Chondrocyte (in vitro differentiated cells): ENCODE results near the gene PPP1R27. TPM values are rescaled to one million over a fixed set of nuclear protein-coding genes. Genes with fewer than 3 reads are reported as not detected.

Experiments
- DNase-seq: peaks from one replicate; pipeline ENCODE4 v3.0.0; 2021; ENCODE audit warnings: mixed read lengths, low spot score
- H3K27ac Mint-ChIP-seq: one replicate; pipeline ENCODE4 v1.8.0; 2021; ENCODE audit warnings: mild to moderate bottlenecking, moderate library complexity, mixed read lengths; ENCODE audit not compliant: unreplicated experiment
- H3K27me3 Mint-ChIP-seq: 2 replicates; pipeline ENCODE4 v1.8.0; 2021; ENCODE audit warnings: low read depth, mixed read lengths
- H3K36me3 Mint-ChIP-seq: 2 replicates; pipeline ENCODE4 v1.8.0; 2021; ENCODE audit warnings: low read depth, mixed read lengths
- H3K4me1 Mint-ChIP-seq: 2 replicates; pipeline ENCODE4 v1.8.0; 2021; ENCODE audit warnings: low read depth, mild to moderate bottlenecking, mixed read lengths
- H3K4me3 Mint-ChIP-seq: one replicate; pipeline ENCODE4 v1.8.0; 2021; ENCODE audit warnings: mild to moderate bottlenecking, moderate library complexity, mixed read lengths; ENCODE audit not compliant: unreplicated experiment
- H3K9me3 Mint-ChIP-seq: 2 replicates; pipeline ENCODE4 v1.8.0; 2021; ENCODE audit warnings: low read depth, mixed read lengths
- CTCF ChIP-seq: fragments of 200-600 bp; sonication (generic); IDR thresholded peaks from 2 replicates; pipeline ENCODE4 v1.5.0; 2021; ENCODE audit warnings: antibody characterized with exemption, mild to moderate bottlenecking, moderate library complexity
- total RNA-seq: library from RNA; stranded (reverse); gene quantifications from 3 replicates; pipeline ENCODE4 v1.2.1, GENCODE V29; 2021

PPP1R27 gene
- total RNA-seq, 1 donor from 2014 or later, result not detected

GRCh38 chr17:81807839-81808238 is 27.0 kb downstream of the PPP1R27 start:
- Mint-ChIP-seq H3K27me3 (peaks cover 20% of the 10 kb centered on the region), H3K27ac (no peak overlapping the region), H3K36me3 (no peaks in the 10 kb centered on the region), H3K4me3 (no peak overlapping the region), H3K9me3 (no peaks in the 10 kb centered on the region), H3K4me1 (no peaks in the 10 kb centered on the region)
- TF ChIP-seq CTCF, result no peak
- DNase-seq, result no peak

- Mint-ChIP-seq H3K36me3 (no peaks in the 10 kb centered on the region), H3K4me3 (no peak overlapping the region), H3K27me3 (peaks cover 26% of the 10 kb centered on the region), H3K4me1 (peaks cover 3% of the 10 kb centered on the region), H3K9me3 (no peaks in the 10 kb centered on the region), H3K27ac (no peak overlapping the region)
- no peak for TF ChIP-seq CTCF
- DNase-seq, result no peak
These were observed 27.6 kb downstream of the PPP1R27 start for GRCh38 chr17:81807210-81807719.

GRCh38 chr17:81806461-81807209 is 28.2 kb downstream of the PPP1R27 start:
- Mint-ChIP-seq H3K36me3 (no peaks in the 10 kb centered on the region), H3K4me3 (no peak overlapping the region), H3K27me3 (peaks cover 32% of the 10 kb centered on the region), H3K4me1 (peaks cover 3% of the 10 kb centered on the region), H3K9me3 (no peaks in the 10 kb centered on the region), H3K27ac (no peak overlapping the region)
- DNase-seq, result no peak
- TF ChIP-seq CTCF, result no peak

GRCh38 chr17:81805707-81806460 is 29.0 kb downstream of the PPP1R27 start:
- peaks cover 36% of the 10 kb centered on the region for H3K27me3 Mint-ChIP-seq
- peaks cover 3% of the 10 kb centered on the region for H3K4me1 Mint-ChIP-seq
- no peaks in the 10 kb centered on the region for H3K9me3 Mint-ChIP-seq
- H3K27ac Mint-ChIP-seq, result no peak overlapping the region
- no peaks in the 10 kb centered on the region for H3K36me3 Mint-ChIP-seq
- no peak for TF ChIP-seq CTCF
- DNase-seq, result no peak
- no peak overlapping the region for H3K4me3 Mint-ChIP-seq

- H3K27ac Mint-ChIP-seq, result no peak overlapping the region
- no peak overlapping the region for H3K4me3 Mint-ChIP-seq
- TF ChIP-seq CTCF, result no peak
- DNase-seq, result no peak
- peaks cover 36% of the 10 kb centered on the region for H3K27me3 Mint-ChIP-seq
- no peaks in the 10 kb centered on the region for H3K36me3 Mint-ChIP-seq
- H3K9me3 Mint-ChIP-seq, result peaks cover 2% of the 10 kb centered on the region
- H3K4me1 Mint-ChIP-seq, result peaks cover 6% of the 10 kb centered on the region
These were observed 30.1 kb downstream of the PPP1R27 start for GRCh38 chr17:81804559-81805399.
